Neuronal stem cell (in vitro differentiated cells): ENCODE results near the gene CREM.

Experiments used
- DNase-seq: peaks from one replicate; pipeline ENCODE4 v3.0.0-alpha.2; 2013; ENCODE audit warnings: low spot score
- H2AFZ ChIP-seq: one replicate; pipeline ENCODE4 v1.6.1; 2013; ENCODE audit warnings: mild to moderate bottlenecking, low read length, inconsistent platforms
- H2AK5ac ChIP-seq: 2 replicates; pipeline ENCODE4 v1.6.1; 2013; ENCODE audit warnings: low read depth, mild to moderate bottlenecking, inconsistent platforms, low read length, moderate library complexity, mixed read lengths
- H2BK120ac ChIP-seq: 2 replicates; pipeline ENCODE4 v1.6.1; 2013; ENCODE audit warnings: low read depth, mild to moderate bottlenecking, inconsistent platforms, low read length, moderate library complexity, mixed read lengths
- H2BK12ac ChIP-seq: one replicate; pipeline ENCODE4 v1.6.1; 2013; ENCODE audit warnings: low read length, inconsistent platforms
- H2BK15ac ChIP-seq: 2 replicates; pipeline ENCODE4 v1.6.1; 2013; ENCODE audit warnings: mild to moderate bottlenecking, low read length, inconsistent platforms, mixed read lengths
- H2BK5ac ChIP-seq: one replicate; pipeline ENCODE4 v1.6.1; 2013; ENCODE audit warnings: inconsistent platforms, mild to moderate bottlenecking, low read length, moderate library complexity
- H3K14ac ChIP-seq: one replicate; pipeline ENCODE4 v1.6.1; 2013; ENCODE audit warnings: low read length, inconsistent platforms
- H3K18ac ChIP-seq: 2 replicates; pipeline ENCODE4 v1.6.1; 2013; ENCODE audit warnings: low read length, inconsistent platforms
- H3K23ac ChIP-seq: 2 replicates; pipeline ENCODE4 v1.6.1; 2013; ENCODE audit warnings: low read depth, mild to moderate bottlenecking, mixed read lengths, low read length, inconsistent platforms; ENCODE audit not compliant: poor library complexity
- H3K27ac ChIP-seq: replicated peaks from 3 replicates; pipeline ENCODE4 v1.5.1; 2013; ENCODE audit warnings: low read length, inconsistent platforms
- H3K27me3 ChIP-seq, 3 experiments: 2 replicates each; pipeline ENCODE4 v1.6.1; 2013; ENCODE audit warnings: low read length in 3 of 3, mild to moderate bottlenecking in 2 of 3, inconsistent platforms in 1 of 3, low read depth in 1 of 3, mixed read lengths in 1 of 3, moderate library complexity in 1 of 3; ENCODE audit not compliant: control insufficient read depth in 3 of 3, insufficient read depth in 3 of 3
- H3K36me3 ChIP-seq, 2 donors: replicated peaks in 1 of 2; 2 replicates each; pipeline ENCODE4 v1.6.1; 2013; ENCODE audit warnings: low read length in 2 of 2; ENCODE audit not compliant: control insufficient read depth in 2 of 2, insufficient read depth in 2 of 2
- H3K4ac ChIP-seq: 2 replicates; pipeline ENCODE4 v1.6.1; 2013; ENCODE audit warnings: inconsistent platforms, mild to moderate bottlenecking, low read length, moderate library complexity
- H3K4me1 ChIP-seq, 2 donors: 1 replicate in 1 of 2; 2 replicates in 1 of 2; pipeline ENCODE4 v1.6.1; 2013; ENCODE audit warnings: low read length in 2 of 2, low read depth in 1 of 2; ENCODE audit not compliant: control insufficient read depth in 2 of 2, insufficient read depth in 1 of 2
- H3K4me2 ChIP-seq: one replicate; pipeline ENCODE4 v1.6.1; 2013; ENCODE audit warnings: mild to moderate bottlenecking, low read length, inconsistent platforms; ENCODE audit not compliant: insufficient read depth, poor library complexity, severe bottlenecking
- H3K4me3 ChIP-seq, 2 donors: 2 replicates each; pipeline ENCODE4 v1.5.1; 2013; ENCODE audit warnings: low read length in 2 of 2, mild to moderate bottlenecking in 2 of 2, inconsistent platforms in 1 of 2, moderate library complexity in 1 of 2
- H3K79me1 ChIP-seq: one replicate; pipeline ENCODE4 v1.6.1; 2013; ENCODE audit warnings: low read depth, mild to moderate bottlenecking, inconsistent platforms, low read length, moderate library complexity
- H3K9ac ChIP-seq: one replicate; pipeline ENCODE4 v1.6.1; 2013; ENCODE audit warnings: mild to moderate bottlenecking, low read depth, low read length, inconsistent platforms; ENCODE audit not compliant: poor library complexity
- H3K9me3 ChIP-seq, 2 donors: replicated peaks in 1 of 2; 2 replicates each; pipeline versions ENCODE3 to v1.6.1; 2013; ENCODE audit warnings: low read length in 2 of 2, mild to moderate bottlenecking in 2 of 2, inconsistent platforms in 1 of 2, low read depth in 1 of 2, mixed read lengths in 1 of 2, moderate library complexity in 1 of 2; ENCODE audit not compliant: control insufficient read depth in 2 of 2, insufficient read depth in 1 of 2
- H4K8ac ChIP-seq: one replicate; pipeline ENCODE4 v1.6.1; 2013; ENCODE audit warnings: low read depth, mild to moderate bottlenecking, inconsistent platforms, low read length, moderate library complexity
- H4K91ac ChIP-seq: one replicate; pipeline ENCODE4 v1.6.1; 2013; ENCODE audit warnings: low read length, low read depth, mild to moderate bottlenecking, inconsistent platforms; ENCODE audit not compliant: poor library complexity
- WGBS, 2 donors: extraction: QIAGEN DNeasy Blood & Tissue Kit; methylation state at CpG; one replicate each; pipeline ENCODE4 v1.1.7; 2013; ENCODE audit warnings: missing lambda C conversion rate in 2 of 2, mixed read lengths in 1 of 2; ENCODE audit not compliant: insufficient read length in 2 of 2, insufficient replicate concordance in 1 of 2; ENCODE audit errors: extremely low coverage in 2 of 2; 5-methylcytosine and 5-hydroxymethylcytosine counted together

CREM gene

DNA sequence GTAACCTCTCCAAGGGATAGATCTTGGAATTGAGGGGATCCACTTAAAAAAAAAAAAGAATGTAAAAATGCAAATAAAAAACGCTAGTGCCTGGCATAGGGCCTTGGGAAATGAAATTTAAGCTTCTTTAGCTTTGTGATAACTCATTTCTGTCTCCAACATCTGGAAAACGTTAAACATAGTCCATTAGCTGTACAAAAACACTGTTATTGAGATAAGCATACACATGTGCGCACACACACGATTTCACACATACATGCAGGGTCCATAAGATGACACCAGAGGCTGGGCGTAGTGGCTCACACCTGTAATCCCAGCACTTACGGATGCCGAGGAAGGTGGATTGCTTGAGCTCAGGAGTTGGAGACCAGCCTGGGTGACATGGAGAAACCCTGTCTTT, 22.8 kb upstream of the CREM start:
- Histone ChIP-seq H2BK5ac (no peak overlapping the region), H2AK5ac (no peak overlapping the region), H3K14ac (no peak overlapping the region), H2BK120ac (no peak overlapping the region), H3K4me3 (no peak overlapping the region), H3K79me1 (no peaks in the 10 kb centered on the region), H3K36me3 (no peaks in the 10 kb centered on the region), H3K27me3 (no peaks in the 10 kb centered on the region), H3K27ac (no peak overlapping the region), H3K4me1 (no peaks in the 10 kb centered on the region), H3K4me2 (no peak overlapping the region), H2AFZ (no peak overlapping the region), H3K4ac (no peak overlapping the region), H3K23ac (no peak overlapping the region), H3K18ac (no peak overlapping the region), H4K8ac (no peak overlapping the region), H4K91ac (no peak overlapping the region), H2BK15ac (no peak overlapping the region), H3K9me3 (no peaks in the 10 kb centered on the region), H2BK12ac (no peak overlapping the region), H3K9ac (no peak overlapping the region)
- no peak for DNase-seq
- WGBS, 2 donors: no CpG with 5 or more reads among the region's 7 CpGs

DNA sequence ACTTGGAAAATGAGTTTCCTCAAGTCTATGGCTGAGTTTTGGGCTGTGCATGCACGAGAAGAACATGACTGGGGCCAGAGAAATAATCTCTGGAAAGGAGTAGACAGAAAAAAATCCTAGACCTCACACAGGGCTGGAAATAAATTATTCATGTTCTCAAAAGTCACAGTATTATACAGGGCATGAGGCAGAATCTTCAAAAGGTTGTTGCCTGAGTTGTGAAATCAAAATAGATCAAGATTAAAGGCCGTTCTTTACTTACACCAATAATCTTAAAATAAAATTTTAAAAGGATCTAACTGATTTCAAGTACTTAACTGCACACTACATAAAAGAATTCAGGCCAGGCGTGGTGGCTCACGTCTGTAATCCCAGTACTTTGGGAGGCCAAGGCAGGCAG, 14.1 kb upstream of the CREM start:
- Histone ChIP-seq H4K8ac (no peak overlapping the region), H4K91ac (no peak overlapping the region), H3K27me3 (no peaks in the 10 kb centered on the region), H2BK5ac (no peak overlapping the region), H3K79me1 (no peaks in the 10 kb centered on the region), H2AFZ (peak overlapping the region; percentile 3), H3K4me2 (no peak overlapping the region), H3K14ac (no peak overlapping the region), H3K9ac (no peak overlapping the region), H2BK15ac (no peak overlapping the region), H3K27ac (no peak overlapping the region), H2BK12ac (no peak overlapping the region), H3K23ac (no peak overlapping the region), H2AK5ac (no peak overlapping the region), H2BK120ac (no peak overlapping the region), H3K4ac (no peak overlapping the region), H3K4me1 (no peaks in the 10 kb centered on the region), H3K4me3 (no peak overlapping the region), H3K9me3 (no peaks in the 10 kb centered on the region), H3K36me3 (no peaks in the 10 kb centered on the region), H3K18ac (no peak overlapping the region)
- no CpG with 5 or more reads among the region's 4 CpGs for WGBS, 2 donors
- no peak for DNase-seq

DNA sequence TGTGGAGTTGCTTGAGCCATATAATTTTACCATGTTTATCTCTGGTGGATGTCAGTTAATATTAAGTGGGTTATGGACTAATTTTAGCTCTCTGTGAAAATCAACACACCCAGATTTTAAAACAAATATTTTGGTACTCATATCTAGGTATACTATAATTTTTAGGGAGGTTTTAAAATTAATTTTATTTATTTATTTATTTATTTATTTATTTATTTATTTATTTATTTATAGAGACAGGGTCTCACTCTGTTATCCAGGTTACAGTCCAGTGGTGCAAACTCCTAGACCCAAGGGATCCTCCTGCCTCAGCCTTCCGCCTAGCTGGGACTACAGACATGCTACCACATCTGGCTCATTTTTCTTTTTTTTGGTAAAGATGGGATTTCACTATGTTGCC, 7.3 kb upstream of the CREM start:
- Histone ChIP-seq H3K79me1 (no peaks in the 10 kb centered on the region), H2BK5ac (no peak overlapping the region), H2AK5ac (no peak overlapping the region), H2AFZ (no peak overlapping the region), H3K4ac (no peak overlapping the region), H3K4me1 (no peaks in the 10 kb centered on the region), H3K14ac (no peak overlapping the region), H3K18ac (no peak overlapping the region), H3K4me3 (no peak overlapping the region), H3K9ac (no peak overlapping the region), H2BK15ac (no peak overlapping the region), H3K9me3 (no peaks in the 10 kb centered on the region), H3K4me2 (no peak overlapping the region), H2BK12ac (no peak overlapping the region), H3K36me3 (no peaks in the 10 kb centered on the region), H3K27ac (no peak overlapping the region), H4K8ac (no peak overlapping the region), H4K91ac (no peak overlapping the region), H3K23ac (no peak overlapping the region), H3K27me3 (no peaks in the 10 kb centered on the region), H2BK120ac (no peak overlapping the region)
- no peak for DNase-seq
- no CpG with 5 or more reads among the region's 1 CpG for WGBS, 2 donors

DNA sequence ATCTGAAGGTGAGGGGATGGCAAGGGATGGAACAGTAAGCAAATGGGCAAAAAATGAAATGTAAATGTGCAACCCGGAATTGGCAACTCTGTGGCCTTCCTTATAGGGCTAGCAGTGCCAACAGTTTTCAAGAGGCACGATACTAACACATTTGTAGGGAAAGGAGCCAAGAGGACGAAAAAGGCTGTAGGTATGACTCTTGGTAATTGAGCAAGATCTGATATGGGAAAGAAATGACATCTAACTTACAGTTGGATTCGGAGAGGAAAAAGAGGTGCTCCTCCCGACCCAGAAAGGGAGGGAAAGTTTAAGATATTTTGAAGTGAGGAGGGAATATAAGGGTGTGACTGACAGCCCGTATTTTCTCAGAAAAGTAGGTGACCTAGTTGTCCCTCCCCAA, 2.1 kb upstream of the CREM start:
- Histone ChIP-seq H3K9me3 (no peaks in the 10 kb centered on the region), H3K4ac (no peak overlapping the region), H3K27me3 (no peaks in the 10 kb centered on the region), H3K4me1 (peaks cover 0 to 4% of the 10 kb centered on the region in 2 donors), H2BK15ac (no peak overlapping the region), H2AK5ac (no peak overlapping the region), H2BK120ac (no peak overlapping the region), H4K8ac (no peak overlapping the region), H3K79me1 (no peaks in the 10 kb centered on the region), H3K4me2 (no peak overlapping the region), H2AFZ (no peak overlapping the region), H3K23ac (no peak overlapping the region), H3K4me3 (no peak overlapping the region), H3K36me3 (no peaks in the 10 kb centered on the region), H3K18ac (no peak overlapping the region), H3K9ac (no peak overlapping the region), H2BK12ac (no peak overlapping the region), H4K91ac (no peak overlapping the region), H2BK5ac (no peak overlapping the region), H3K14ac (no peak overlapping the region), H3K27ac (no peak overlapping the region)
- DNase-seq: no peak
- WGBS, 2 donors: no CpG with 5 or more reads among the region's 6 CpGs
